ENCODE measurements around the gene CDC20B.
"Not testable (repeated sequence)": the region's sequence is repeated elsewhere in the genome, so short reads cannot be mapped to it uniquely, and the experiment has no call there.

CDC20B gene

DNA sequence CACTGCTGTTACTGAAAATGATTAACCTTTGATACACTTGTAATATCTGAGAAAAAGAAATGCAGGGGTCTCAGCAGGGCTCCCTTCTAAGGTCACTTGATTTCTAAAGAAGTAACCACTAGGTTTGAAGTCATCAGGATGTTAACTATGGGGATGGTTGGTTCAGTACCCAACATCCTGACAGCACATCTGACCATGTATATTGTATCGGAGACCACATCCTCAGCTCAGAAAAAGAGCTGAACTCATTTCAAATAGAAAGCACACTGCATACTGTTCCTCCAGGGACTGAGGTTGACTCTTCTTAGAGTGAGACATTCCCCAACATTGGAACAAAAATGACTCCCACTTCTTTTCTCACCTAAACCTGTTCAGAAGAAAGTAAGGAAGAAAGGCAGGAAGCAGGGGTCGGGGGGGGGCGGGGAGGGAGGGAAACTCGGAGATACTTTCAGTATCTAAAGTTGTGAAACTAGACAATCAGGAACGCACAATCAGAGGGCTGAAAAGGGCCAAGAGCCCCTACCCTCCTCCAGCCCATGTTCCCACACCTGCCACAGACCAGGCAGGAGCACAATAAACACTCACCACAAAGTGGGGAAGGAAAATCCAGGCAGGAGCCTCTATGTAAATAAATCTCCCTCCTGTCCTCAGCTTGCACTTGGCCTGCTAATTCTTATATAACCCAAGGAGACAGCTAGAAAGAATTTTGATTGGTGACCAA, 71.3 kb downstream of the CDC20B start:
- DNase-seq = no peak

DNA sequence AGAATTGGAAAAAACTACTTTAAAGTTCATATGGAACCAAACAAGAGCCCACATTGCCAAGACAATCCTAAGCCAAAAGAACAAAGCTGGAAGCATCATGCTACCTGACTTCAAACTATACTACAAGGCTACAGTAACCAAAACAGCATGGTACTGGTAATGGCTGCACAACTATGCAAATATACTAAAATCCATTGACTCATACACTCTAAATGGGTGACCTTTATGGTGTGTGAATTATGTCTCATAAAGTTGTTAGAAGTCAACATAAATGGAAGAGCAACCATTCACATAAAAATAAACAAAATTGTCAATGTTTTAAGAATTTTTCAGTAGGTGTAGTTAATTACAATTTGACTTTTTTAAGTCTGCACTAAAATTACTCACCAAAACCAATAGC, 71.8 kb downstream of the CDC20B start:
- DNase-seq = not testable (repeated sequence)

- DNase-seq = no peak
Measured at GRCh38 chr5:55096861-55097260, 76.1 kb downstream of the CDC20B start.

GRCh38 chr5:55096182-55096581, 76.8 kb downstream of the CDC20B start:
- DNase-seq = no peak

GRCh38 chr5:55091011-55091410, 82.0 kb downstream of the CDC20B start:
- not testable (repeated sequence) for DNase-seq

DNA sequence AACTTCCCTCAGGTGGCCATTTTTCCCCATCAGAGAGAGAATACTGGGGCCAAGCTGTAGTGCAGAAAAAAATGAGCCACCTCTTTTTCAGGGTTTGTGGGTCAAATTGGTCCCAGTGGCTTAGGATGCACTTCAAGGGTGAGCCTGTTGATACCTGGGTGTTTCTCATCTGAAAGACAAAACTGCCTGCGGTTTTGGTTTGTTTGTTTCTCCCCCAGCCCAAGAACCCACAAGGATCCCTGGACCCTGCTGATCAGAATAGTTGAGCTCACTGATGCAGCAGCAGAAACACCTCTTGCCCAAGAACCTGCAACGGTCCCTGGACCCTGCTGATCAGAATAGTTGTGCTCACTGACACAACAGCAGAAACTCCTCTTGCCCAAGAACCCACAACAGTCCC, 83.7 kb downstream of the CDC20B start:
- not testable (repeated sequence) for DNase-seq

DNA sequence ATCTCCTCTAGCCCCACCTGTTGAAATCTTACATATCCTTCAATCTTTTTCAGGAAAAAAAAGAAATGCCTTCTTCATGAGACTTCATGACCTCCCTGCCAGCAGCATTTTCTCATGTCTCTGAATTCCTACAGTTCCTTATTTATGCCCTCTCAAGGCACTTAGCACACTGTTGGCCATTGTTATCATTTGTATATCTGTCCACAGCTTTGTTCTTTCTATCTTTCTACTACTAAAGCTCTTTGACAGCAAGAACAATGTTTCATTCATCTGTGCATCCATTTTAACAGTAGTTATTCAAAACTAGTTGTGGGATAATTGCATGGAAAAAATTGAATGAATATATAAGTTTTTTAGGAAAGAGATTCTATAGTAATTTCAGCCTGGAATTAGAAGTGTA, 91.4 kb downstream of the CDC20B start:
- DNase-seq = no peak

DNA sequence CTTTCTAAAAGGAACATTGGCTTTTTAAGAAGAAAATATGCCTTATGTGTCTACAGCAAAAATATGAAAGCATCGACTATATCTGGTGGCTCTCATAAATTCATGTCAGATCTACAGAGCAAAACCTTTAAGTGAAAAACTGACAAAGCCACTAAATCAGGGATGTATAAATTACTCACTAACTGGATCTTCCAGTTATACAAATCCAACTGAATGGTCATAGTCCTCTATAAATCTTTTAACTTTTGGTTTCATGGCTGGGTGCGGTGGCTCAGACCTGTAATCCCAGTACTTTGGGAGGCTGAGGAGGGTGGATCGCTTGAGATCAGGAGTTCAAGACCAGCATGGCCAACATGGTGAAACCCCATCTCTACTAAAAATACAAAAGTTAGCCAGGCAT, 99.8 kb downstream of the CDC20B start:
- no peak for DNase-seq

- no peak for DNase-seq
Measured at GRCh38 chr5:55072666-55073065, 100.3 kb downstream of the CDC20B start.

- no peak for DNase-seq
Measured at GRCh38 chr5:55071413-55071812, 101.6 kb downstream of the CDC20B start.

- no peak for DNase-seq
Measured at GRCh38 chr5:55070968-55071367, 102.0 kb downstream of the CDC20B start.

DNA sequence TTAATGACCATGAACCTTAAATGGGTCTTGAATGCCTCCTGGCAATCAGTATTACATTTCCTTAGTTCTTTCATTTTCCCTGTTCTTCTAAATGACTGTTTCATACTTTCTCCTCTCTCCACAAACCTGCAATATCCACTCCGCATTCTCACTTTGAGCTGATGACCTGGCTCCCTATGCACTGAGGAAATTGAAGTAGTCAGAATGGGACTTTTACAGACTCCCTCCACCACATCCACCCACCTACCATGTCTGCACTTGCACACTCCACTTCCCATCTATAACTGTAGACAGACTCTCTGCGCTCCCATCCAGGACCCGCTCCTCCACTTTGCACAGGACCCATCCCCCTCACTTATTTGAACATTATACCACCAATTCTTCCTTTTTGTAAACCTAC, 106.7 kb downstream of the CDC20B start:
- DNase-seq = no peak

- no peak for DNase-seq
Measured at GRCh38 chr5:55064523-55064922, 108.5 kb downstream of the CDC20B start.

- DNase-seq = no peak
Measured at GRCh38 chr5:55063899-55064298, 109.1 kb downstream of the CDC20B start.

DNA sequence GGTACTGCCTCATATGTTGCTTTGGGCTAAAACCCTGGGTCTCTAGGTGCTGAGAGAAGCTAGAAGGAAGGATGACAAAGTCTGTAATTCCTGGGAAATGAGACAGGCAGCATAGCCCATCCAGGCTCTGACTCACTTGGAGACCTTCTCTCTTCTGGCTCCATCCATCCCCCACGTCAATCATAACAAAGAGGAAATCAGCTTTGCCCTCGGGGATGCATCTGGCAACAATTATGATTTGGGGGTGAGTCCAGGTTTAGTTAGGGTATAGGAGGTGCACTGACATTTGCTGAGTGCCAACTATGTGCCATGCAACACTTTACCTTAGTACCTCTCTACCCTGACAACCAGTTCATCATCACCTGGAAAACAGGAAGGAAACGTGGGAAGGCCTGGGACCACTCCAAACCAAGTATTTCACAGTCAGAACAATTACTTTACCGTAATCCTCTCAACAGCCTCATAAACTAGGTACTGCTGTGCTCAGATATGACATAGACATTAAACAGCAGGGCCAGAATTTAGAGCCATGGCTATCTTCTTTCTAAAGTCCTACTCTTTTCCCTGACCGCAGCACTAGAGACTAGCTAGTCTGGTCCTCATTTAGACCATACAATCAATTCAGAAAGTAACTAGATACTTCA, 109.6 kb downstream of the CDC20B start:
- DNase-seq = no peak
